Activated CD8-positive, alpha-beta memory T cell treated with anti-CD3 and anti-CD28 coated beads for 1 hour (primary cell): Measurements from ENCODE around the gene UBA52.
A peak's percentile ranks its signal among the peaks of the same experiment; 100 is the strongest.

Experiments
- DNase-seq, 2 donors: peaks; one replicate each; pipeline ENCODE4 v3.0.0-alpha.2; 2020; ENCODE audit warnings: low read depth in 1 of 2; ENCODE audit errors: extremely low read depth in 1 of 2

Gene UBA52

GRCh38 chr19:18551631-18552030 lies 20.0 kb upstream of the UBA52 start:
- no peak for DNase-seq

DNA sequence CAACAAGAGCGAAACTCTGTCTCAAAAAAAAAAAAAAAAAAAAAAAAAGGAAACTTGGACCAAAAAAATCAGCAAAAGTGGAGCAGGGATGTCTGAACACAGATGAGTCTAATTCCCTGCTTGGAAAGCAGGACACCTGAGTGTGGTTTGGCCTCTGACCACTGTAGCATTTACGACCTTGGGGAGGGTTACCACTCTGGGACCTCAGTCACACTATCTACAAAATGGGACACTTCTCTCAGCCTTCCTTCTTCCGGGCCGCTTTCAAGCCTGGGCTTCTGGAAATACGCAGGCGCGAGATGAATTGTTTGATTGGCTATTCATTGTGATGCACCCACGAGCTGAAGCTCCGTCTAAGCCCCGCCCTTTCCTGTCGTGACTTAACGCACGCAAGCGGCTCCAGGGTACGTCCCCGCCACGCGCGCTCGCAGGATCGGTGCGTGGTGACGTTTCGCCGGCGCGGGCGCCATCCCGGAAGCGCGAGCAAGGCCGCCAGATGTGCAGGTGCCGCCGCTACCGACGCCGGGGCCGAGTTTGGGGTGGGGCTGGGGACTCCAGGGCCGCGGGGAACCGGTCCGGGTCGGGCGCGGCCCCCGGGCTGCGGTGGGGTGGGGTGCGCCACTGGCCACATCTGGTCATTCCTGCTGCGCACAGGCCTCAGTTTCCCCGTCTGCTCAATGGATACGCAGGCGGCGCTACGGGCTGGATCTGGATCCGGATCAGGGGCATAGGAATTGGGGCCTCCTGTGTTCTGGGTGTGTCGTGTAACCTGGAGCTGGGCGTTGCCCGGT lies 14.1 kb upstream of the UBA52 start, which contains the start of gene KXD1:
Gene KXD1 (plus strand): TSS at position 460 of the 791 bp plus-strand sequence. CDS start 4,187 bp downstream, outside the sequence.
- DNase-seq: peak; percentile 93 to 97

DNA sequence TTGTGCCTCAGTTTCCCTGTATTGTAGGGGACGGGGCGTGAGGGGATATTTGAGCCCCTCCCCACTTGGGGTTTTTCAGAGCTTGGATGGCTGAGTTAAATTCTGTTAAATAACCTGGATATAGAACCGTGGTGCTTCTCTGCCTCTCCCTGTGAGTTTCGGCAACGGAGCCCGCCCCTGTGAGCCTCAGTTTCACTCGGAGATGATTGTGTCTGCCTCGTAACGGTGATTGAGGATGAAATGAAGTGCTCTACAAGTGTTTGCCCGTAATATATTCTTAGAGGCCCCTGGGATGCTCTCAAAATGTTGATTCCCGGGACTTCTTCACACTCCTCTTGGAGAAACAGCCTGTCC lies 13.5 kb upstream of the UBA52 start:
- no peak for DNase-seq

DNA sequence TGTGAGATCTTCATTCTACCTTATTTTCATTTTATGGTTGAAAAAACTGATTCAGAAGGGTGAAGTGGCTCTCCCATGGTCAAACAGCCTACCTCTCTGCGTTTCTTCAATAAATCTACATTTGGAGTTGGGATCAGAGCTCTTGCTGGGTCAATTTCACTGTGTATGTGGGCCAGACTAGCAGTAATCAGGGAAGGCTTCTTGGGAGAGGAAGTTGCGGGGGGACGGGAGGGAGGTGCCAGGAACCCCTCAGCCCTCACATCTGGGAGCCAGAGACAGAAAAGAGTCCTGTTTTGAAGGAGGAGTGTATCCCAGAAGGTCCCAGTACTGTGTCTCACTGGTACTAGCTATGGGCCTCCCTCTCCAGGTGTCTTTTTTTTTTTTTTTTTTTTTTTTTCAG lies 13.1 kb upstream of the UBA52 start:
- DNase-seq: no peak

- no peak for DNase-seq
Measured at GRCh38 chr19:18559685-18560084, 12.0 kb upstream of the UBA52 start.

GRCh38 chr19:18562086-18562485 lies 9.6 kb upstream of the UBA52 start:
- DNase-seq: no peak

DNA sequence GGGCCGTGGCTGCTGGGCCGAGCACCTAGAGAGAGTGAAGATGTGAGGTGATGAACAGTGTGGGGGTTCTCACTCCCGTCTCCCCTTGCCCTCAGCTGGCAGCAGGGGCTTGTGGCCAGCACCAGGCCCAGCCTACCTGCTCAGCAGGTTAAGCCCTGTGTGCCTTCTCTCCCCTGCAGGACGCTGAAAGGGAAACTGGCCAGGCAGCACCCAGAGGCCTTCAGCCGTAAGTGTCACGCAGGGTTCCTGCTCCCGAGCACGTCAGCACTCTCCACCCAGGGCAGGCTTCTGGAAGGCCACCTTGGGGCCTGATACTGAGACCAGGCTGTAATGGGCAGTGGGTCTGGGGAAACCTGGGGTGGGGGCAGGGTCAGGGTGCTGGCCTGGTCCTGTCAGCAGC lies 4.7 kb upstream of the UBA52 start:
- DNase-seq: no peak

GRCh38 chr19:18568367-18568766 lies 3.3 kb upstream of the UBA52 start:
- no peak for DNase-seq

DNA sequence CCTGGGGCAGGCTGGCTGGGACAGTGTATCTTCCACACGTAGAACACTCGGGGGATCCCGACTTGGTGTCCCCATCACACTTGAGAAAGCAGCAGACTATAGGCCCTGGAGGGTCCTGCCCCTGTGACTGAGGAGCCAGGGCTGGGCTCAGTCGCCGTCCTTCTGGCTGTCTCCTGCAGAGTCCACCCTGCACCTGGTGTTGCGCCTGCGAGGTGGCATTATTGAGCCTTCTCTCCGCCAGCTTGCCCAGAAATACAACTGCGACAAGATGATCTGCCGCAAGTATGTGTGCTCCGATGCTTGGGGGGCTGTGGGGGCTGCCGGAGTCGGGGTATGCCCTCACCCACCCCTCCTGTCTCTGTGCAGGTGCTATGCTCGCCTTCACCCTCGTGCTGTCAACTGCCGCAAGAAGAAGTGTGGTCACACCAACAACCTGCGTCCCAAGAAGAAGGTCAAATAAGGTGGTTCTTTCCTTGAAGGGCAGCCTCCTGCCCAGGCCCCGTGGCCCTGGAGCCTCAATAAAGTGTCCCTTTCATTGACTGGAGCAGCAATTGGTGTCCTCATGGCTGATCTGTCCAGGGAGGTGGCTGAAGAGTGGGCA lies 3.1 kb downstream of the UBA52 start:
- no peak for DNase-seq

DNA sequence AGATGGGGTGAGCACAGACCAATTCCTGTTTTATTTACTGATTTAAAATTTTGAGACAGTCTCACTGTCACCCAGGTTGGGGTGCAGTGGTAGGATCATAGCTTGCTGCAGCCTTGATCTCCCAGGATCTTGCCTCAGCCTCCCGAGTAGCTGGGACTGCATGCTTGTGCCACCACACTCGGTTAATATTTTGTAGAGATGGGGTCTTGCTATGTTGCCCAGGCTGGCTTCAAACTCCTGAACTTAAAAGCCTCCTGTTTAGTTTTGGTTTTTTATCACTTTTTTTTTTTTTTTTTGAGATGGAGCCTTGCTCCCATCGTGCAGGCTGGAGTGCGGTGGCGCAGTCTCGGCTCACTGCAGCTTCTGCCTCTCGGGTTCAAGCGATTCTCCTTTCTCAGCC lies 4.7 kb downstream of the UBA52 start:
- DNase-seq: no peak

GRCh38 chr19:18577365-18577914 lies 5.8 kb downstream of the UBA52 start:
- DNase-seq: no peak

DNA sequence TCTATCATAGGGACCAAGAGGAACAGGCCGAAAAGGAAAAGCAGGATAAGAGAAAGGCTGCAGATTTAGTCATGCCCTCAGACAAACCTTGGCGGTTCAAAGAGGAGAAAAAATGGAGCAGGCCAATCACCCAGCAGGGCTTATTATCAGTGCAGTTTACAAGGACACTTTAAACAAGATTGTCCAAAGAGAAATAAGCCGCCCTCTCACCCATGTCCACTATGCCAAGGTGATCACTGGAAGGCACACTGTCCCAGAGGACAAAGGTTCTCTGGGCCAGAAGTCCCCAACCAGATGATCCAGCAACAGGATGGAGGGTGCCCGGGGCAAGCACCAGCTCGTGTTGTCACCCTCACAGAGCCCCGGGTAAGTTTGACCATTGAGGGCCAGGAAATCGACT lies 8.7 kb downstream of the UBA52 start:
- DNase-seq: no peak

- no peak for DNase-seq
Measured at GRCh38 chr19:18586306-18586705, 14.6 kb downstream of the UBA52 start.

DNA sequence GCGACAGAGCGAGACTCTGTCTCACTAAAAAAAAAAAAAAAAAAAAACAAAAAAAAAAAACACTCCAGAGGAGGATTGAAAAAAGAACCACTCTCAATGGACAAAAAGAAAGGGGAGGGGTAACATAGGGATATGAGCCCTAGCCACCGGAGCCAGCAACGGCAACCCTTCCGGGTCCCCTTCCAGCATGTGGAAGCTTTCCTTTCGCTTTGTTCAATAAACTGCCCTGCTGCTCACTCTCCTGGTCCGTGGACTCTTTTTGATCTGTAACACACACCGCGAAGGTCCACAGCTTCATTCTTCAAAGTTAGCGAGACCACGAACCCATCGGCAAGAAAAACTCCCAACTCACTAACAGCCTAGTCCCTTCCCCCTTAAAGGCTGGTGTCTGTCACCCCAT lies 15.9 kb downstream of the UBA52 start:
- DNase-seq: no peak

- DNase-seq: no peak
Measured at GRCh38 chr19:18587962-18588610, 16.4 kb downstream of the UBA52 start.

- DNase-seq: peak; percentile 53 to 78
Measured at GRCh38 chr19:18588611-18589379, 17.1 kb downstream of the UBA52 start, which contains the start of gene REX1BD. Gene REX1BD, plus strand, starts transcription at chr19:18588798. Its CDS starts 4 bp downstream, at chr19:18588802.

DNA sequence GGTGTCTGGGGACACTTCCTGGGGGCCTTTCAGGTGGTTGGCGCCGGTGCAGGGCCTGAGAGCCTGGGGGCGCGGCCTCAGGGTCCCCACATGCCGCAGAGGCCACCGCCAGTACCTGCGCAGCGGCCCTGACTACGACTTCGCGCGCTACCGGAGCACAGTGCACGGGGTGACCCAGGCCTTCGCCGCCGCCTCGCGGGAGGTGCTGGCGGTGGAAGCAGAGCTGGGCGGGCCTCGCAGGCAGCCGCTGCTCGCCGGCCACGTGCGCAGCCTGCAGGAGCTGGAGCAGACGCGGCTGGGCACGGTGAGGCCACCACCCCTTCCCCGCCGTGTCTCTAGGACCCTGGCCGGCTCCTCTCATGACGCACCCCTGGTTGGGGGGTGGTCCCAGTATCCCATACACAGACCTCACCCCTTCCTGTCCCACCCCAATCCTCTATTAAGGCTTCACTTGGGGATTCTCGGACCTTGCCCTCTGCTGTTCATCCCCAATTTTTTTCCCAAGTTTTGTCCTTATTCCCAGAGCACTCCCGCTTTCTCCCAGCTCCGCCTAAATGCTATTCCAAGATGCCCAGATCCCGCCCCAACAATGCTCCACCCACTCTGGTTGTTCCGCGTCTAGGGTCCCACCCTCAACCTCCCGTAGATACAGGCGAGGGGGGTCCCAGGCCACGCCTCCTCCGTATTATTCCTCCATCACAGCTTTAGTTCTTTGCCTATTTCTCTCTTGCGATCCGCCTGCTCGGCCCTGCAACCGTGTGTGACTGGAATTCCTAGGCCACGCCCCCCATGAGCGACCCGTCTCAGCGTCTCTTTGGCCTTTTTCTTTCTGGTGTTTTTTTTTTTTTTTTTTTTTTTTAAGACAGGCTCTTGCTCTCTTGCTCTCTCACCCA lies 18.0 kb downstream of the UBA52 start:
- DNase-seq: peak; percentile 28 to 59

DNA sequence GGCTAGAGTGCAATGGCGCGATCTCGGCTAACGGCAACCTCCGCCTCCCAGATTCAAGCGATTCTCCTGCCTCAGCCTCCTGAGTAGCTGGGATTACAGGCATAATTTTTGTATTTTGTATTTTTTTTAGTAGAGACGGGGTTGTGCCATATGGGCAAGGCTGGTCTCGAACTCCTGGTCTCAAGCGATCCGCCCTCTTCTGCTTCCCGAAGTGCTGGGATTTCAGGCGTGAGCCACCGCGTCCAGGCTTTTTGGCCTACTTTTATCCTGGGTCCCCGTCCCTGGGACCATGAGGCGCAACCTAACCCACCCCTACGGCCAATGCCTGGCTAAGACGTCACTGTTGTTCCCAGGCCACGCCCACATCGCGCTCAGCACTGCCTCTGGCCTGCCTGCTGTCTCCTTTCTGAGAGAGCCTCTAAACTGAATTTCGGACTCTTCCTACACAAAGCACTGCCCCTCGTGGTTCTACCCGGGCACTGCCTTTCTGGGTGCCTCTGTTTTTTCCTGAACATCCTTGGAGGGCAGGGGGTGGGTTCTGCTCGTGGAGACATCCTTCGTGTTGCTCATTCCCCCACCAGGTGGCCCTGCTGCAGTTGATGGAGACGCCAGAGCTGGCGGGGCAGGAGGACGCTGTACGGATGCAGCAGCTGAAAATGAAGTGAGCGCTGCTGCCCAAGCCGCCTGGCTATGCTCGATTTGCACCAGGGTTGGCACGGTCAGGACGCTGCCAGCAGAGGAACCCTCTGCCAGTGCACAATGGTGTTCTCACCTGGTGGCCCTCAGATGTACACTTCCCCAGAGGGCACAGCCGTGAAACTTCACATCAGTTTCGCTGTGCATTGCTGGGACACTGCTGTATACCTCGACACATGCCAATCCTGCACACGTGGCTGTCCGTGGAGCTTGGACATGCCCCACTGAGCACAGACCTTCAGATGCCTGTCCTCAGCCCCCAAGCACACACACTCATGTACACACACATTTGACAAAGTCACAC lies 18.9 kb downstream of the UBA52 start:
- no peak for DNase-seq
